HG03460 (cell line): ENCODE measurements around the gene PSMD12.
"Not testable (repeated sequence)": the region's sequence is repeated elsewhere in the genome, so short reads cannot be mapped to it uniquely, and the experiment has no call there.

Experiments
- ATAC-seq: cut with Tn5 transposase; IDR thresholded peaks from one replicate; pipeline ENCODE4 v1.9.1; 2021; ENCODE audit not compliant: unreplicated experiment

The PSMD12 gene

GRCh38 chr17:67388536-67388935 is 22.2 kb upstream of the PSMD12 start:
- not testable (repeated sequence) for ATAC-seq

GRCh38 chr17:67386965-67387551 is 20.7 kb upstream of the PSMD12 start:
- ATAC-seq: no peak

GRCh38 chr17:67385122-67385988 is 19.0 kb upstream of the PSMD12 start:
- ATAC-seq: no peak

- no peak for ATAC-seq
Observed at GRCh38 chr17:67381929-67382257, 15.5 kb upstream of the PSMD12 start.

GRCh38 chr17:67379251-67379630 is 12.9 kb upstream of the PSMD12 start:
- no peak for ATAC-seq

- ATAC-seq: peak; percentile 20
Observed at GRCh38 chr17:67378454-67379250, 12.3 kb upstream of the PSMD12 start.

GRCh38 chr17:67377488-67378453 is 11.4 kb upstream of the PSMD12 start:
- peak; percentile 27 for ATAC-seq

GRCh38 chr17:67376737-67377487 is 10.5 kb upstream of the PSMD12 start, which contains the start of gene PITPNC1:
Gene PITPNC1, plus strand, starts transcription at chr17:67377281.
- peak; percentile 68 for ATAC-seq

GRCh38 chr17:67376415-67376736 is 10.0 kb upstream of the PSMD12 start:
- ATAC-seq: no peak

- no peak for ATAC-seq
Observed at GRCh38 chr17:67375716-67376115, 9.3 kb upstream of the PSMD12 start.

- ATAC-seq: no peak
Observed at GRCh38 chr17:67375054-67375427, 8.7 kb upstream of the PSMD12 start.

- ATAC-seq: peak; percentile 36
Observed at GRCh38 chr17:67374329-67375053, 8.1 kb upstream of the PSMD12 start.

- no peak for ATAC-seq
Observed at GRCh38 chr17:67372751-67373150, 6.4 kb upstream of the PSMD12 start.

- no peak for ATAC-seq
Observed at GRCh38 chr17:67369676-67370075, 3.3 kb upstream of the PSMD12 start.

- peak; percentile 9 for ATAC-seq
Observed at GRCh38 chr17:67365738-67366192, 612 bp downstream of the PSMD12 start.

GRCh38 chr17:67364847-67365737 is 1.3 kb downstream of the PSMD12 start:
- no peak for ATAC-seq

GRCh38 chr17:67362173-67362572 is 4.2 kb downstream of the PSMD12 start:
- no peak for ATAC-seq

GRCh38 chr17:67360880-67361279 is 5.5 kb downstream of the PSMD12 start:
- no peak for ATAC-seq
